NCI-H1105 (cell line): ENCODE results near the gene UQCC5.

Experiments used
- DNase-seq: peaks from one replicate; lab custom pipeline; 2025; lab: John Stamatoyannopoulos, UW

The UQCC5 gene

DNA sequence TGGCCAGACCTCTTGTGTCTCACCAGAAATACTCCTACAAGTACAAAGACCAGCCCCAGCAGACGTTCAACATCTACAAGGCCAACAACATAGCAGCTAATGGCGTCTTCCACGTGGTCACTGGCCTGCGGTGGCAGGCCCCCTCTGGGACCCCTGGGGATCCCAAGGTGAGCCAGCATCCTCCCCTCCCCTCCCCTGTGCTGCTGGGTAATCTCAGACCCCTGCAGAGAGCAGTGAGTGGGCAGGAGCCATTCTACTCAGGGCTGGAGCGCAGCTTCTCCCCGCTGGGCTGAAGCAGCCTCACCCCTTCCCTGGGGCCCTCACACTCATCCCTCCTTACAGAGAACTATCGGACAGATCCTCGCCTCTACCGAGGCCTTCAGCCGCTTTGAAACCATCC, 31.4 kb upstream of the UQCC5 start:
- DNase-seq: no peak

DNA sequence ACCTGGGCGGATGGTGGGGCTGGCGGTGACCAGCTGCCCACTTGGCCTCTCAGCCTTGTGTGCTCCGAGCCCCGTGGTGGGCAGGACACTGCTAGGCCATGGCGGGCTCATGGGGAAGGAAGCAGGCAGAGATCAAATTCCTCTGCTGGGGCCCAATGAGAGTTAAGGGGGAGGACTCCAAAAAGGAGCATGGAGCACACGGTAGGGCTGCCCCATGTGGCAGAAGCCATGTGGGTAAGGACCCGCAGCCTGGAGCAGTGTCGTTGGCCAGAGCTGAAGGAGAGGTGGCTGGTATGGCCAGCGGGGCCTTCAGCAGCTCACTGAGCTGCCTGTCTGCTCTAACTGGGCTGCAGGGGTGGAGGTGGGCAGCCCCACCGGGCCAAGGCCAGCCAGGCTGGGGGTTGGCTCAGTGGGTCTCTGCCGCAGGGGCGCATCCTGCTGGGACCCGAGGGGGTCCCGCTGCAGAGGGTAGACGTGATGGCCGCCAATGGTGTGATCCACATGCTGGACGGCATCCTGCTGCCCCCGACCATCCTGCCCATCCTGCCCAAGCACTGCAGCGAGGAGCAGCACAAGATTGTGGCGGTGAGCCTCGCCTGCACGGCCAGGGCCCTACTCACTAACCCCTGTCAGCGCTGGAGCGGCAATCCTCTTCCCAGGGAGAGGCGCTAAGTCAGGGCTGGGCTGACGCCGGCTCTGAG, 30.0 kb upstream of the UQCC5 start:
- DNase-seq: no peak

- no peak for DNase-seq
These were observed 29.0 kb upstream of the UQCC5 start for GRCh38 chr3:52507359-52507758.

DNA sequence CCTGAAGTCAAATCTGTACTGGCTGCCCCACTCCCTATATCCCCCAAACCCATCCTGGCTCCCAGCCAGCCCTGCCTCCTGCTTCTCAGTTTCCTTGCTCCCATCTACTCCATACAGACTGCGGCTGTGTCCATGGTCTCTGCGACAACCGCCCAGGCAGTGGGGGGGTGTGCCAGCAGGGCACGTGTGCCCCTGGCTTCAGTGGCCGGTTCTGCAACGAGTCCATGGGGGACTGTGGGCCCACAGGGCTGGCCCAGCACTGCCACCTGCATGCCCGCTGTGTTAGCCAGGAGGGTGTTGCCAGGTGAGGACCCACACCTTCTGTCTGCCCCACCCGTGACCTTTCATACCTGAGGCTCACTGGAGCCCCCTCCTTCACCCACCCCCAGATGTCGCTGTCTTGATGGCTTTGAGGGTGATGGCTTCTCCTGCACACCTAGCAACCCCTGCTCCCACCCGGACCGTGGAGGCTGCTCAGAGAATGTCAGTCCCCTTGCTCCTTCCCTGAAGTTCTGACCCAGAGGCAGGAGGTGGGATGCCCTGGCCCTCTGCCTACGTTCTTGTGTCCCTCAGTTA, 26.6 kb upstream of the UQCC5 start:
- no peak for DNase-seq

DNA sequence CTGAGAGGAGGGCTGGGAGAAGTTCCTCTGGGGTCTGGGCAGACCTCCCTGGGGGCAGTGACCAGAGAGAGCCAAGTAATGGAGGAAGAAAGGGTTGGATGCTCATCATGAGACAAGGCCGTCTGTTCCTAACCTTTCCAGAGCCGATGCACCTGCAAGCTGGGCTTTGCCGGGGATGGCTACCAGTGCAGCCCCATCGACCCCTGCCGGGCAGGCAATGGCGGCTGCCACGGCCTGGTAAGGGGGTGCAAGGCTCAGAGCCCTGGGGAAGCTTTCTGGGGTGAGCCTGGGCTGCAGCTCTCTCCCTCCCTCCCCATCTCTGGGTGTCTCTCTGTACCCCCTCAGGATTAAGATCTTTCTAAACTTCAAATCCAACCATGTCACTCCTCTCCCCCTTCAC, 24.9 kb upstream of the UQCC5 start:
- no peak for DNase-seq

DNA sequence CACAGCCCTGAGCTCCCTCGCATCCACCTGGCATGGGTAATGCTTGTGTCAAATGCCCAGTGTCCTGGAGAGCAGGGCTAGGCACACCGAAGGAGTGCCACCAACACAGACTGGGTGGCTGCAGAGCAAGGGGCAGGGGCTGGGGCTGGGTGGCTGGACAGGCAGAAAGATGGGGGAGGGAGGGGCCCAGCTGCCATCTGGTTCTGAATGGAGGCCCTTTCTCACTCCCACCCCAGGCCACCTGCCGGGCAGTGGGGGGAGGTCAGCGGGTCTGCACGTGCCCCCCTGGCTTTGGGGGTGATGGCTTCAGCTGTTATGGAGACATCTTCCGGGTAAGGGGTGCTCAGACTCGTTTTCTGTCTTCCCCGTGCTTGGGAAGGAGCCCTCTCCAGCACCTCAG, 24.3 kb upstream of the UQCC5 start:
- DNase-seq: no peak

DNA sequence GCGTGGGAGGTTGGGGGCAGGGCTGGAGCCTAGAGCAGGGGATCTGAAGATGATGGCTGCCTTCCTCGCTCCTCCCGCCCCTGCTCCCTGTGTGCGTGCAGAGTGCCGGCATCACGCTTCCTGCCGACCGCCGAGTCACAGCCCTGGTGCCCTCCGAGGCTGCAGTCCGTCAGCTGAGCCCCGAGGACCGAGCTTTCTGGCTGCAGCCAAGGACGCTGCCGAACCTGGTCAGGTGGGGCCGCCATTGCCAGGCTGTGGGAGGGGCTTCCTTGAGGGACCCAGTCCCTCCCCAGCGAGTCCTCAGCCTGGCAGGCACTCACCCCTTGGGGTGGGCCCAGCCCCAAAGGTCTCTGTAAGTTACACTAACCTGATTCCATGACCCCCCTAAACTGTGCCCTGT, 23.7 kb upstream of the UQCC5 start:
- no peak for DNase-seq

- DNase-seq: no peak
These were observed 23.1 kb upstream of the UQCC5 start for GRCh38 chr3:52513281-52513680.

GRCh38 chr3:52514576-52514975, 21.8 kb upstream of the UQCC5 start:
- DNase-seq: no peak

DNA sequence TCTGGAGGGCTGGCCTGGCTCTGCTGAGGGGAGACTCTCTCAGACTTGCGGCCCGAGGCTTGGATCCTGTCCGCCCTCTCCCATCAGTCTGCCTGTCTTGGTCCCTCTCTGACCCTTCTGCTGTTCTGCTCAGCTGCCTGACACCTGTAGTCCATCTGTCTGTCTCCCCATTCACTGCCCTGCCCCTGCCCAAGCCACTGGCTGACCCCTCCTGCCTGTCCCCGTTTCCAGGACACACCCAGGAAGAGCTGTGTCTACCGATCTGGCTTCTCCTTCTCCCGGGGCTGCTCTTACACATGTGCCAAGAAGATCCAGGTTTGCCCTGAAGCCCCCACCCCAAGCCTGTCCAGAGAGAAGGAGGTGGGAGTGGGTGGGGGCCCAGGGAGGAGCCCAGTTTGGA, 21.2 kb upstream of the UQCC5 start:
- no peak for DNase-seq

DNA sequence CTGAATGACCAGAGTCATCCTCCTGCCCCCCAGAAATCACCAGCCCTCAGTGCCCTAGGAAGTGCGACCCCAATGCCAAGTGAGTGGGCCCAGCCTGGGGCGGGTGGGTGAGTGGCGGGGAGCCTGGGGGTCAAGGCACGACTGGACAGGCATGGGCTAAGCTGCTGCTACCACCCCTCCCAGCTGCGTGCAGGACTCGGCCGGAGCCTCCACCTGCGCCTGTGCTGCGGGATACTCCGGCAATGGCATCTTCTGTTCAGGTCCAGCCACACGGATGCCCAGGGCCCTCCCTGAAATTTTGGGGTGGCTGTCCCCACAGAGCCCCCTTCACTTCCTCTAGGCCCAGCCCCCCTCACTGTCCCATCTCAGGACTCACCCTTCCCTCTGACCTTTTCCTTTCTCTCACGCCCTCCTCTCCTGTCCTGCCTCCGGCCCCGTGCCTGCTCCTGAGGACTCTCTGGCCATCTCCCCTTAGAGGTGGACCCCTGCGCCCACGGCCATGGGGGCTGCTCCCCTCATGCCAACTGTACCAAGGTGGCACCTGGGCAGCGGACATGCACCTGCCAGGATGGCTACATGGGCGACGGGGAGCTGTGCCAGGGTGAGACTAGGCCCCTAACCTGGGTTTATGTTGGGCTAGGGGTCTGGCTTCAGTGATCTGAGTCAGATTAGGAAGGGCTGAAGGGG, 19.8 kb upstream of the UQCC5 start:
- DNase-seq: no peak

DNA sequence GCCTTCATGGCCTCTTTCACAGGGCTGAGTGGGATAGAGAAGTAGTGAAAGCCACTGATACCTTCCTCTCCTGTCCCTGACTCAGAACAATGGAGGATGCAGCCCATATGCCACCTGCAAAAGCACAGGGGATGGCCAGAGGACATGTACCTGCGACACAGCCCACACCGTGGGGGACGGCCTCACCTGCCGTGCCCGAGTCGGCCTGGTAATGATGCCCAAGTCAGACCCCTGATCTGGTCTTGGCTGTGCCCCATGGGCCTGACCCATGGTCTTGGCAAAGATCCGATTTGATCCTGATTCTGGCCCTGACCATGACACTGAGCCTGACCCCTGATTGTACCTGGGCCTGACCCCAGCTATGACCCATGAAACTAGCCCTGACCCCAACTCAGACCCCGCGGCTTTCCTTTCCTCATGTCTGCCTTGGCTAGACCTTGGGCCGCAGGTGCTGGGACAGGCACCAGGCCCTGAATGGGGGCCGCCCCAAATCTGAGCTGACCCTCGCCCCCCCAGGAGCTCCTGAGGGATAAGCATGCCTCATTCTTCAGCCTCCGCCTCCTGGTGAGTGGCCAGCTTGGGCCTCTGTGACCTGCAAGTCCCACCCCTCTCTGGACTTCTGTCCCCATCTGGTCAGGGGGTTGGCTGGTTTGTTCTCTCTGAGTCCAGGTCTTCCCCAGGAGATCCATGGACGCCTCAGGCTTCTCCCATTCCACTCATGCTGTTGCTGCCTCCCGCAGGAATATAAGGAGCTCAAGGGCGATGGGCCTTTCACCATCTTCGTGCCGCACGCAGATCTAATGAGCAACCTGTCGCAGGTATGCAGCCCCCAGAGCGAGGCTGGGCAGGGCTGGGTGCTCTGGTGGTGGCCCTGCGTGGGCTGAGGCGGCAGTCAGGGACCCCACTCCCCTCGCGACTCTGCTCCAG, 18.3 kb upstream of the UQCC5 start:
- DNase-seq: no peak

DNA sequence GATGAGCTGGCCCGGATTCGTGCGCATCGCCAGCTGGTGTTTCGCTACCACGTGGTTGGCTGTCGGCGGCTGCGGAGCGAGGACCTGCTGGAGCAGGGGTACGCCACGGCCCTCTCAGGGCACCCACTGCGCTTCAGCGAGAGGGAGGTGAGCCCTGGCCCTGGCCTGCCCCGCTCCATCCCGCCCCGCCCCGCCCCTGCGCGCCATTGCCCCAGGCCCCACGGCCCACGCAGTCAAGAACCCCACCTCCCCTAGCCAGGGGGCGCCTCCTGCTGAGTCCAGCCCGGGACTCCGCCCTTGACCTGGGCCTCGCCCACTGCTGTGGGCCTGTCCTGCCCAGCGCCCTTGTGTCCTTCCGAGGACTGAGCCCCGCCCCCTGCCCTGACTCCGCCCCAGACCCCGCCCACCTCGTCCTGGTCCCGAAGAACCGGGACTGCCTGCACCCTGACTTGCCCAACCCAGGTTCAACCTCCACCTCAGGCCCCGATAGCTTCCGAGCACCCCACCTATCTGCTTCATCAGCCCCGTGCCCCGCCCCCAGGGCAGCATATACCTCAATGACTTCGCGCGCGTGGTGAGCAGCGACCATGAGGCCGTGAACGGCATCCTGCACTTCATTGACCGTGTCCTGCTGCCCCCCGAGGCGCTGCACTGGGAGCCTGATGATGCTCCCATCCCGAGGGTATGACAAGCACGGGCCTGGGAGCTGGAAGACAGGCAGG, 17.5 kb upstream of the UQCC5 start:
- DNase-seq: no peak

DNA sequence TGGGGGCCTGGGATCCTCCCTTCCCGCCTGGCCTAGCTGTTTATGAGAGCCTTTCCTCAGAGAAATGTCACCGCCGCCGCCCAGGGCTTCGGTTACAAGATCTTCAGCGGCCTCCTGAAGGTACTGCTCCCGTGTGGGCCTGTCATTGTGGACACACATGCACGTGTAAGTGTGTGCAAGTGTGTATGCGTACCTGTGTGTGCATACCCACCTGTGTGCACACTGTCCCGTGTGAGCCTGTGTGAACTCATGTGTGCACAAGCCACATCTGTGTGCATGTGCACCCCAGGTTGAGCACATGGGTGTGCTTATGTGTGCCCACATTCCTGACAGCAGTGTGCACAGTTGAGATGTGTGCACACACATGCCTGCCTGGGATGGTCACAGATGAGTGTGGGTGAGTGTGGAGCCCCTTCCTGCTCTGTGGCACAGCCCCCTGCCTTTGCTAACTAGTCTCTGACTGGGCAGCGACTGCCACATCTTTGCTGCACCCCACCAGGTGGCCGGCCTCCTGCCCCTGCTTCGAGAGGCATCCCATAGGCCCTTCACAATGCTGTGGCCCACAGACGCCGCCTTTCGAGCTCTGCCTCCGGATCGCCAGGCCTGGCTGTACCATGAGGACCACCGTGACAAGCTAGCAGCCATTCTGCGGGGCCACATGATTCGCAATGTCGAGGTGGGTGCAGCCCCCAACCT, 16.8 kb upstream of the UQCC5 start:
- DNase-seq: no peak

GRCh38 chr3:52520141-52520667, 16.2 kb upstream of the UQCC5 start:
- DNase-seq: no peak

GRCh38 chr3:52520716-52521487, 15.5 kb upstream of the UQCC5 start:
- no peak for DNase-seq

GRCh38 chr3:52521488-52521824, 14.9 kb upstream of the UQCC5 start:
- no peak for DNase-seq

DNA sequence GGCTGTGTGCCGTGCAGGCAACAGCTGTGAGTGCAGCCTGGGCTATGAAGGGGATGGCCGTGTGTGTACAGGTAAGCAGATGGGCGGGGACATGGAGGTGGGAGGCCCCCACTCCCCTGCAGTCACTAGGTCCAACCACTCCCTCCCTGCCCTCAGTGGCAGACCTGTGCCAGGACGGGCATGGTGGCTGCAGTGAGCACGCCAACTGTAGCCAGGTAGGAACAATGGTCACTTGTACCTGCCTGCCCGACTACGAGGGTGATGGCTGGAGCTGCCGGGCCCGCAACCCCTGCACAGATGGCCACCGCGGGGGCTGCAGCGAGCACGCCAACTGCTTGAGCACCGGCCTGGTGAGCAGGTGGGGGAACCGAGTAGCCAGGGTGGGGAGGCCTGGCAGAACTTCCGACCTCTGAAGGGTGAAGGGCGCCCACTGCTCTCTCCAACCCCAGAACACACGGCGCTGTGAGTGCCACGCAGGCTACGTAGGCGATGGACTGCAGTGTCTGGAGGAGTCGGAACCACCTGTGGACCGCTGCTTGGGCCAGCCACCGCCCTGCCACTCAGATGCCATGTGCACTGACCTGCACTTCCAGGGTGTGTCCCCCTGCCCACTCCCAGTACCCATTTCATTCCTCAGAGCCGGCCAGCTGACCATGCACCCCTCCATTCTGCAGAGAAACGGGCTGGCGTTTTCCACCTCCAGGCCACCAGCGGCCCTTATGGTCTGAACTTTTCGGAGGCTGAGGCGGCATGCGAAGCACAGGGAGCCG, 14.3 kb upstream of the UQCC5 start:
- DNase-seq: no peak

GRCh38 chr3:52522651-52523251, 13.7 kb upstream of the UQCC5 start:
- DNase-seq: no peak
